GM23248 (cell line): ENCODE data around the gene PXDN. TPM values are rescaled to one million over a fixed set of nuclear protein-coding genes. Genes with fewer than 3 reads are reported as not detected.

Source experiments
- DNase-seq: peaks from one replicate; pipeline ENCODE4 v3.0.0-alpha.2; 2015
- H2AFZ ChIP-seq: fragments of 200-600 bp; sonication (generic); 2 replicates; pipeline ENCODE4 v1.6.1; 2016; ENCODE audit warnings: antibody characterized with exemption
- H3F3A ChIP-seq: fragments of 200-600 bp; sonication (generic); 2 replicates; pipeline ENCODE4 v1.6.1; 2016; ENCODE audit warnings: mild to moderate bottlenecking, antibody characterized with exemption, mixed run types; ENCODE audit not compliant: insufficient read depth
- H3K27ac ChIP-seq: fragments of 200-600 bp; sonication (generic); 2 replicates; pipeline ENCODE4 v1.5.1; 2016; ENCODE audit warnings: mild to moderate bottlenecking
- H3K27me3 ChIP-seq: fragments of 200-600 bp; sonication (generic); replicated peaks from 2 replicates; pipeline ENCODE4 v1.6.1; 2016; ENCODE audit warnings: mild to moderate bottlenecking; ENCODE audit not compliant: insufficient read depth
- H3K36me3 ChIP-seq: fragments of 200-600 bp; sonication (generic); 2 replicates; pipeline ENCODE4 v1.6.1; 2016; ENCODE audit warnings: low read depth, mild to moderate bottlenecking
- H3K4me1 ChIP-seq: fragments of 200-600 bp; sonication (generic); 2 replicates; pipeline ENCODE4 v1.6.1; 2016; ENCODE audit warnings: mild to moderate bottlenecking; ENCODE audit not compliant: insufficient read depth
- H3K4me2 ChIP-seq: fragments of 200-600 bp; sonication (generic); one replicate; pipeline ENCODE4 v1.6.1; 2016; ENCODE audit warnings: mild to moderate bottlenecking; ENCODE audit not compliant: unreplicated experiment
- H3K4me3 ChIP-seq: fragments of 200-600 bp; sonication (generic); 2 replicates; pipeline ENCODE4 v1.5.1; 2016; ENCODE audit warnings: mild to moderate bottlenecking
- H3K79me2 ChIP-seq: fragments of 200-600 bp; sonication (generic); 2 replicates; pipeline ENCODE4 v1.6.1; 2016; ENCODE audit warnings: mild to moderate bottlenecking; ENCODE audit not compliant: insufficient read depth
- H3K9ac ChIP-seq: fragments of 200-600 bp; sonication (generic); 2 replicates; pipeline ENCODE4 v1.6.1; 2016; ENCODE audit warnings: mild to moderate bottlenecking
- H3K9me2 ChIP-seq: fragments of 200-600 bp; sonication (generic); 2 replicates; pipeline ENCODE4 v1.6.1; 2016; ENCODE audit warnings: mixed run types, mild to moderate bottlenecking, moderate library complexity; ENCODE audit not compliant: insufficient read depth
- H3K9me3 ChIP-seq: fragments of 200-600 bp; sonication (generic); one replicate; pipeline ENCODE4 v1.6.1; 2017; ENCODE audit warnings: low read depth
- H4K20me1 ChIP-seq: fragments of 200-600 bp; sonication (generic); 2 replicates; pipeline ENCODE4 v1.6.0; 2016; ENCODE audit not compliant: insufficient read depth
- EZH2 ChIP-seq: fragments of 200-600 bp; sonication (generic); IDR thresholded peaks from 2 replicates; pipeline ENCODE4 v1.6.1; 2018; ENCODE audit warnings: antibody characterized with exemption, mild to moderate bottlenecking; ENCODE audit not compliant: insufficient read depth, poor library complexity, severe bottlenecking
- EZH2phosphoT487 ChIP-seq: fragments of 200-600 bp; sonication (generic); IDR thresholded peaks from 2 replicates; pipeline ENCODE4 v1.6.1; 2018; ENCODE audit warnings: antibody characterized with exemption, moderate library complexity, mild to moderate bottlenecking, low read depth; ENCODE audit not compliant: insufficient read depth
- WGBS, 2 experiments: methylation state at CpG; one replicate each; pipeline ENCODE4 v1.1.6; 2015 to 2017; ENCODE audit warnings: low lambda C conversion rate in 2 of 2, low coverage in 1 of 2; ENCODE audit errors: missing lambda C conversion rate in 2 of 2; 5-methylcytosine and 5-hydroxymethylcytosine counted together
- in situ Hi-C: fragments of 300-500 bp; cut with MboI; formaldehyde crosslinking; loops from 2 replicates; pipeline ENCODE4 v1.15.0; 2020
- polyA plus RNA-seq: library from polyadenylated mRNA; unstranded; fragments of >200 nt; fragmentation: Nextera tagmentation; extraction: Ambion mirVana; gene quantifications from 2 replicates; pipeline ENCODE4 v1.2.1, GENCODE V29; 2016
- total RNA-seq: library from RNA; depleted of rRNA; stranded (reverse); fragments of >200 nt; shearing (Covaris generic); gene quantifications from 2 replicates; pipeline ENCODE4 v1.2.3, GENCODE V29; 2014

PXDN gene
- total and polyA plus RNA-seq, 2 experiments from 2014 or later = 222 to 263 TPM

- Histone ChIP-seq H3F3A (peaks cover 34% of the 10 kb centered on the region), H3K9ac (no peak overlapping the region), H3K27ac (no peak overlapping the region), H3K9me3 (no peaks in the 10 kb centered on the region), H3K9me2 (no peaks in the 10 kb centered on the region), H3K27me3 (no peaks in the 10 kb centered on the region), H3K36me3 (no peaks in the 10 kb centered on the region), H3K4me1 (peaks cover 25% of the 10 kb centered on the region), H3K4me2 (no peak overlapping the region), H3K4me3 (no peak overlapping the region), H3K79me2 (peaks cover 76% of the 10 kb centered on the region), H4K20me1 (no peaks in the 10 kb centered on the region), H2AFZ (no peak overlapping the region)
- in situ Hi-C loops = no loop called here
- no peak for TF ChIP-seq EZH2phosphoT487
- TF ChIP-seq EZH2 = no peak
- 83% methylated on average over 20 to 22 of the region's 22 CpGs for WGBS, 2 experiments
- no peak for DNase-seq
Observed at GRCh38 chr2:1739961-1740715, 4.2 kb downstream of the PXDN start.

DNA sequence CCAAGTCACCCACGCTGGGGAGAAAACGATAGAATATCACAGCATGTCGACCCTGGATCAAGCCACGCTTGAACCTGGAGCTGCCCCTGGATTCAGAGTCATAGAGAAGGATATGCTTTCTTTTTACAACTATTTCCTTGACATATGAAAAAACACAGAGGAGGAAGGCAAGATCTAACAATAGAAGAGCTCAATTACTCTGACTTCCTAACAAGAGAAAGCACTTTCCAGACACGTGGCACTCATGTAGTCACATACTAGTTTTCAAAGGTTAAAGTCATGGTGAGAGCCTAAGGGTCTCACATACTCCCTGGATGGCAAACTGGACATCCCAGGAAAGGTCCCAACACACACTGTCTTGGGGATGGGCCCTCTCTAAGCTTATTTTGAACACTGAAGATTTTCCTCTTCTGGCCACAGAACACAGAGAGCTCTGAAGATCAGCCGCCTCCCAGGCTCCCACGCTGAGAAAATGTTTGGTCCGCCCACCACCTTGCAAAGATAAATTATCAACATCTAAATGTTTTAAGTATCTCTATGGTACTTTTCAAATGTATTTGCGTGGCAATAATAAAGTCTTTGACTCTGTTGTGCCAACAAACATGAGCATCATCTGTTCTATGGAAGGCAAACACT lies 4.9 kb downstream of the PXDN start:
- no peak for DNase-seq
- no peaks in the 10 kb centered on the region for H3K27me3 ChIP-seq

DNA sequence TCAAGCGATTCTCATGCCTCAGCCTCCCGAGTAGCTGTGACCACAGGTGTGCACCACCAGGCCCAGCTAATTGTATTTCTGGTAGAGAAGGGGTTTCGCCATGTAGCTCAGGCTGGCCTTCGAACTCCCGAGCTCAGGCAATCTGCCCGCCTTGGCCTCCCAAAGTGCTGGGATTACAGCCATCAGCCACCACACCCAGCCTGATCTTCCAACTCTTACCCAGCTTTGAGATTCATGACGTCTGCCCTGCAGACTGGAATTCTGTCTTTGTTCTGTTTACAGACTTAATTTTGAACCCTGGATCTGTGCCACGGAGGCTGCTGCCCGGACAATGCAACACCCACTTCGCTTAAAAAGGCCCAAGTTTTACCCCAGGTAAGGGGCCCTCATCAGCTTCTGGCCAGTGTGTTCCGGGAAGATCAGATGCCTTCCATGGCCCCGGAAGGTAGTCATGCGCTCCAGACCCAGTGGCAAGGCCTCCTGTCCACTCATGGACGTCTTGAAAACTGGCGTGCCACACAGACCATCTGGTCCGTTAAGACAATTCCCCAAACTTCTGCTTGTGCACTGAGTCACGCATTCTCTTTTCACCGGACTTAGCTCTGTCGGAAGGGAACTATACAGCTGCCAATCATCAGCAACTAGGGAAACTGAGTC lies 5.5 kb downstream of the PXDN start:
- Histone ChIP-seq H3K27ac (no peak overlapping the region), H3K4me3 (no peak overlapping the region), H4K20me1 (no peaks in the 10 kb centered on the region), H3K9me2 (no peaks in the 10 kb centered on the region), H3K4me2 (no peak overlapping the region), H3K27me3 (no peaks in the 10 kb centered on the region), H3K4me1 (peaks cover 25% of the 10 kb centered on the region), H2AFZ (no peak overlapping the region), H3K9ac (no peak overlapping the region), H3F3A (peaks cover 42% of the 10 kb centered on the region), H3K79me2 (peaks cover 89% of the 10 kb centered on the region), H3K36me3 (no peaks in the 10 kb centered on the region), H3K9me3 (no peaks in the 10 kb centered on the region)
- no peak for TF ChIP-seq EZH2phosphoT487
- no peak for TF ChIP-seq EZH2
- in situ Hi-C loops = no loop called here
- no peak for DNase-seq
- 86 to 87% methylated on average over 19 of the region's 19 CpGs for WGBS, 2 experiments

More for the DNA sequence above, 4.9 kb downstream of the PXDN start:
- no peak overlapping the region for H3K4me2 ChIP-seq
- TF ChIP-seq EZH2phosphoT487 (no peak), EZH2 (no peak)
- WGBS, 2 experiments = 91 to 92% methylated on average over 9 of the region's 9 CpGs
- peaks cover 40% of the 10 kb centered on the region for H3F3A ChIP-seq
- no peaks in the 10 kb centered on the region for H4K20me1 ChIP-seq
- no peaks in the 10 kb centered on the region for H3K9me2 ChIP-seq
- H3K79me2 ChIP-seq = peaks cover 83% of the 10 kb centered on the region
- no peak overlapping the region for H2AFZ ChIP-seq
- H3K36me3 ChIP-seq = no peaks in the 10 kb centered on the region
- H3K4me1 ChIP-seq = peaks cover 25% of the 10 kb centered on the region
- H3K27ac ChIP-seq = no peak overlapping the region
- no peaks in the 10 kb centered on the region for H3K9me3 ChIP-seq
- H3K9ac ChIP-seq = no peak overlapping the region
- in situ Hi-C loops = no loop called here
- H3K4me3 ChIP-seq = no peak overlapping the region

DNA sequence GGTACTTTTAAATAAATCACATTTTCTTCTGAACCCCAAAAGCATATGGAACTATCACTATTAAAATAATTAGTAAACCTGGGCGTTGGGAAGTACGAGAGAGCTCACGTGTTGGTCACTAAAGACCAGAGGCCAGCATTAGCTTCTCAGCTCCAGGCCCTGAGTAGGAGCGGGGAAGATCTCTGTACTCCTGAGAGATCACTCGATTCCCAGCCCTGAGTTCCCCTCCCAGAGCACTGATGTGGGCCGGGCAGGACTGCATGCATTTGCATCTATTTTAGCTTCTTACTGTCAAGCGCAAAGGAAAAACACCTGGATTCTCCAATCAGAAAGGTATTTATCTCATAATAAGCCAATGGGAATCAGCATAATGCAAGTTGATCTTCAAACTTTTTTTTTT lies 6.2 kb downstream of the PXDN start:
- peaks cover 25% of the 10 kb centered on the region for H3K4me1 ChIP-seq

More for the DNA sequence above, 6.2 kb downstream of the PXDN start:
- TF ChIP-seq EZH2phosphoT487 = no peak
- TF ChIP-seq EZH2 = no peak
- Histone ChIP-seq H3K9me3 (no peaks in the 10 kb centered on the region), H3K9me2 (no peaks in the 10 kb centered on the region), H2AFZ (no peak overlapping the region), H3K4me2 (no peak overlapping the region), H3K4me3 (no peak overlapping the region), H3K27me3 (no peaks in the 10 kb centered on the region), H3F3A (peaks cover 42% of the 10 kb centered on the region), H3K36me3 (no peaks in the 10 kb centered on the region), H3K9ac (no peak overlapping the region), H3K79me2 (peaks cover 95% of the 10 kb centered on the region), H3K27ac (no peak overlapping the region), H4K20me1 (no peaks in the 10 kb centered on the region)
- DNase-seq = no peak
- WGBS, 2 experiments = 84% methylated on average over 7 of the region's 7 CpGs
- in situ Hi-C loops = no loop called here
